A673 (cell line): Measurements from ENCODE around the gene LRRC17.

Experiments
- EZH2 ChIP-seq: fragments of 200-600 bp; sonication (generic); IDR thresholded peaks from 2 replicates; pipeline ENCODE4 v1.6.1; 2017; ENCODE audit warnings: borderline replicate concordance, low read depth, mild to moderate bottlenecking, mixed read lengths, antibody characterized with exemption, low read length; ENCODE audit not compliant: poor library complexity, severe bottlenecking
- TF ChIP-seq, protein P1 (sequence below): fragments of 300-800, 200-600 bp; sonication (generic); conservative IDR thresholded peaks from 2 replicates; pipeline ENCODE4 v1.5.1; 2017; ENCODE audit warnings: low read depth, mild to moderate bottlenecking, antibody characterized with exemption, low read length, moderate library complexity, mixed read lengths

GRCh38 chr7:102953406-102953805 lies 40.6 kb downstream of the LRRC17 start:
- TF ChIP-seq, protein P1, sequence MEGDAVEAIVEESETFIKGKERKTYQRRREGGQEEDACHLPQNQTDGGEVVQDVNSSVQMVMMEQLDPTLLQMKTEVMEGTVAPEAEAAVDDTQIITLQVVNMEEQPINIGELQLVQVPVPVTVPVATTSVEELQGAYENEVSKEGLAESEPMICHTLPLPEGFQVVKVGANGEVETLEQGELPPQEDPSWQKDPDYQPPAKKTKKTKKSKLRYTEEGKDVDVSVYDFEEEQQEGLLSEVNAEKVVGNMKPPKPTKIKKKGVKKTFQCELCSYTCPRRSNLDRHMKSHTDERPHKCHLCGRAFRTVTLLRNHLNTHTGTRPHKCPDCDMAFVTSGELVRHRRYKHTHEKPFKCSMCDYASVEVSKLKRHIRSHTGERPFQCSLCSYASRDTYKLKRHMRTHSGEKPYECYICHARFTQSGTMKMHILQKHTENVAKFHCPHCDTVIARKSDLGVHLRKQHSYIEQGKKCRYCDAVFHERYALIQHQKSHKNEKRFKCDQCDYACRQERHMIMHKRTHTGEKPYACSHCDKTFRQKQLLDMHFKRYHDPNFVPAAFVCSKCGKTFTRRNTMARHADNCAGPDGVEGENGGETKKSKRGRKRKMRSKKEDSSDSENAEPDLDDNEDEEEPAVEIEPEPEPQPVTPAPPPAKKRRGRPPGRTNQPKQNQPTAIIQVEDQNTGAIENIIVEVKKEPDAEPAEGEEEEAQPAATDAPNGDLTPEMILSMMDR = no peak
- TF ChIP-seq EZH2 = no peak
